Mesothelial cell of epicardium (in vitro differentiated cells): ENCODE measurements around the gene EFCAB8. TPM values are rescaled to one million over a fixed set of nuclear protein-coding genes. Genes with fewer than 3 reads are reported as not detected.
"Not testable (repeated sequence)": the region's sequence is repeated elsewhere in the genome, so short reads cannot be mapped to it uniquely, and the experiment has no call there.

Experiments
- DNase-seq, 2 experiments: peaks; one replicate each; pipeline ENCODE4 v3.0.0; 2021; ENCODE audit warnings: low spot score in 2 of 2; ENCODE audit not compliant: unreplicated experiment in 2 of 2
- H3K27ac Mint-ChIP-seq: 2 replicates; pipeline ENCODE4 v1.8.0; 2021; ENCODE audit warnings: mixed read lengths
- H3K27me3 Mint-ChIP-seq: 2 replicates; pipeline ENCODE4 v1.8.0; 2021; ENCODE audit warnings: low read depth, mixed read lengths
- H3K36me3 Mint-ChIP-seq: 2 replicates; pipeline ENCODE4 v1.8.0; 2021; ENCODE audit warnings: mixed read lengths
- H3K4me1 Mint-ChIP-seq: 2 replicates; pipeline ENCODE4 v1.8.0; 2021; ENCODE audit warnings: mixed read lengths
- H3K4me3 Mint-ChIP-seq: 2 replicates; pipeline ENCODE4 v1.8.0; 2021; ENCODE audit warnings: mild to moderate bottlenecking, moderate library complexity, mixed read lengths
- H3K9me3 Mint-ChIP-seq: 2 replicates; pipeline ENCODE4 v1.8.0; 2021; ENCODE audit warnings: mixed read lengths
- CTCF ChIP-seq: fragments of 200-600 bp; sonication (generic); IDR thresholded peaks from one replicate; pipeline ENCODE4 v1.5.0; 2021; ENCODE audit warnings: antibody characterized with exemption; ENCODE audit not compliant: unreplicated experiment
- total RNA-seq: library from RNA; stranded (reverse); gene quantifications from 3 replicates; pipeline ENCODE4 v1.2.1, GENCODE V29; 2021

EFCAB8 gene
- total RNA-seq, 1 donor from 2014 or later, result 0.47 TPM

GRCh38 chr20:32972181-32973076, 113.7 kb downstream of the EFCAB8 start:
- no peaks in the 10 kb centered on the region for H3K27me3 Mint-ChIP-seq
- H3K36me3 Mint-ChIP-seq, result no peaks in the 10 kb centered on the region
- peak in 1 of 2 experiments; percentile 35 for DNase-seq
- H3K27ac Mint-ChIP-seq, result no peak overlapping the region
- H3K4me3 Mint-ChIP-seq, result no peak overlapping the region
- peaks cover 11% of the 10 kb centered on the region for H3K4me1 Mint-ChIP-seq
- no peak for TF ChIP-seq CTCF
- no peaks in the 10 kb centered on the region for H3K9me3 Mint-ChIP-seq

- no peaks in the 10 kb centered on the region for H3K27me3 Mint-ChIP-seq
- H3K9me3 Mint-ChIP-seq, result no peaks in the 10 kb centered on the region
- H3K4me1 Mint-ChIP-seq, result peaks cover 11% of the 10 kb centered on the region
- no peaks in the 10 kb centered on the region for H3K36me3 Mint-ChIP-seq
- H3K4me3 Mint-ChIP-seq, result no peak overlapping the region
- no peak for DNase-seq
- H3K27ac Mint-ChIP-seq, result no peak overlapping the region
- TF ChIP-seq CTCF, result no peak
Observed at GRCh38 chr20:32973077-32973717, 114.5 kb downstream of the EFCAB8 start.

GRCh38 chr20:32974204-32975064, 115.7 kb downstream of the EFCAB8 start:
- peak overlapping the region; percentile 27 for H3K27ac Mint-ChIP-seq
- not testable (repeated sequence) for H3K36me3 Mint-ChIP-seq, H3K4me3 Mint-ChIP-seq, H3K9me3 Mint-ChIP-seq, H3K4me1 Mint-ChIP-seq, H3K27me3 Mint-ChIP-seq
- peak in 1 of 2 experiments; percentile 25 for DNase-seq

GRCh38 chr20:32975121-32975520, 116.4 kb downstream of the EFCAB8 start:
- H3K4me3 Mint-ChIP-seq, H3K4me1 Mint-ChIP-seq: not testable (repeated sequence)
- DNase-seq, result peak in 1 of 2 experiments; percentile 14

GRCh38 chr20:32975698-32976674, 117.3 kb downstream of the EFCAB8 start:
- Mint-ChIP-seq H3K4me1 (peaks cover 8% of the 10 kb centered on the region), H3K36me3 (no peaks in the 10 kb centered on the region), H3K27ac (no peak overlapping the region), H3K9me3 (no peaks in the 10 kb centered on the region), H3K4me3 (no peak overlapping the region), H3K27me3 (no peaks in the 10 kb centered on the region)
- DNase-seq, result no peak
- no peak for TF ChIP-seq CTCF

More at GRCh38 chr20:32975121-32975520, 116.4 kb downstream of the EFCAB8 start:
- H3K27me3 Mint-ChIP-seq, H3K9me3 Mint-ChIP-seq, H3K36me3 Mint-ChIP-seq, H3K27ac Mint-ChIP-seq: not testable (repeated sequence)

- DNase-seq, result no peak
- Mint-ChIP-seq H3K27ac (no peak overlapping the region), H3K9me3 (peaks cover 4% of the 10 kb centered on the region), H3K36me3 (no peaks in the 10 kb centered on the region), H3K4me3 (no peak overlapping the region), H3K4me1 (peaks cover 8% of the 10 kb centered on the region), H3K27me3 (no peaks in the 10 kb centered on the region)
- TF ChIP-seq CTCF, result no peak
Observed at GRCh38 chr20:32976746-32977145, 118.0 kb downstream of the EFCAB8 start.
